ENCODE results near the gene MLH1. TPM values are rescaled to one million over a fixed set of nuclear protein-coding genes. Genes with fewer than 3 reads are reported as not detected.

The MLH1 gene
- total and polyA plus RNA-seq, 10 of the 15 experiments (the other 5 are each of a cell fraction or from before 2014, with no cell fraction given), result 58.6 to 109 (median 81.4) TPM

- TF ChIP-seq E4F1 (IDR thresholded peaks at IDR 0.05; ENCODE audit: borderline replicate concordance, partially characterized antibody), result peak; percentile 61
- peak; percentile 63 for TF ChIP-seq HDAC6 (IDR thresholded peaks at IDR 0.05; ENCODE audit: unreplicated experiment)
- TF ChIP-seq ZNF24 (IDR thresholded peaks at IDR 0.05), result no peak
- peak; percentile 97 for TF ChIP-seq CREB1 (IDR thresholded peaks at IDR 0.05; ENCODE audit: low read depth)
- TF ChIP-seq PML (IDR thresholded peaks at IDR 0.05; ENCODE audit: low read length), result peak; percentile 93
- TF ChIP-seq LARP7 (IDR thresholded peaks at IDR 0.05), result no peak
- TF ChIP-seq POLR2AphosphoS5 (IDR thresholded peaks at IDR 0.05; ENCODE audit: low read length), result peak; percentile 88
- peak; percentile 50 for TF ChIP-seq USF1 (IDR thresholded peaks at IDR 0.05; ENCODE audit: borderline replicate concordance, extremely low read length, insufficient read depth, low read depth, low read length)
- no peak for TF ChIP-seq EGR1 (IDR thresholded peaks at IDR 0.05; ENCODE audit: borderline replicate concordance in 1 of 2, low read depth in 2 of 2, low read length in 2 of 2)
- TF ChIP-seq CBFB (IDR thresholded peaks at IDR 0.05; ENCODE audit: low read depth), result peak; percentile 36
- TF ChIP-seq MTA2 (IDR thresholded peaks at IDR 0.05; ENCODE audit: low read depth), result 0 out of 2 replicates have a peak, but pooled peaks have one; percentile 32
- TF ChIP-seq KLF5 (IDR thresholded peaks at IDR 0.05; ENCODE audit: partially characterized antibody), result peak; percentile 90
- TF ChIP-seq FOS (IDR thresholded peaks at IDR 0.05; ENCODE audit: borderline replicate concordance, extremely low read depth, insufficient read length), result peak; percentile 81
- TF ChIP-seq CEBPZ (IDR thresholded peaks at IDR 0.05; ENCODE audit: low read depth, low read length), result peak; percentile 64; the same call in 1 of the 2 replicates
- no peak for TF ChIP-seq IRF5 (IDR thresholded peaks at IDR 0.05; ENCODE audit: borderline replicate concordance)
- no peak for TF ChIP-seq CTCF (IDR thresholded peaks at IDR 0.05 in 2 of 3, conservative IDR thresholded peaks at IDR 0.05 in 1 of 3; ENCODE audit: control insufficient read depth in 2 of 3, extremely low read depth in 1 of 3, insufficient read depth in 1 of 3, low read depth in 3 of 3, low read length in 3 of 3)
Measured at GRCh38 chr3:36993326-36994283, at the start of gene MLH1 (continued).

Data from GM12878 (cell line).